CD4-positive, alpha-beta T cell treated with Interleukin-6 at 100 ng/mL for 8 hours (primary cell): ENCODE data around the gene TMEM238L.

Source experiments
- DNase-seq: peaks from one replicate; pipeline ENCODE4 v3.0.0-alpha.2; 2020; ENCODE audit warnings: mixed read lengths, low spot score

TMEM238L gene

DNA sequence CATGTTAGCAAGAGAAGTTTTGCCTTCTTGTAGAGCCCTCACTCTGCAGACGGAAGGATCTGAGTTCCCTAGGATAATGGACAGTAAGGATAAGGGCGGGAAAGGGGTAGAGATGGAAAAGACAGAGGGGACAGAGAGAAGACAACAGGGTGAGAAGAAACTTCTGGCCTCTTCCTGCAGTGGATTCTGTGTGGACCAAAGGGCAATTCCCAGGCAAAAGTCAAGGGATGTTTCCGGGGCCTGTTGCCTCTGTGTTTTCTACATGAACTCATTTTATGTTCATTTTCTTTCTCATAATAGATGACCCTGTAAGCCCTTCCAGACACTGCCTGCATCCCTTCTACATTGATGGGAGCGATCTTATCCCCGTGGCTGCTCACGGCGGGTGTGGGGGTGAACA lies 647 bp upstream of the TMEM238L start:
- DNase-seq: no peak

DNA sequence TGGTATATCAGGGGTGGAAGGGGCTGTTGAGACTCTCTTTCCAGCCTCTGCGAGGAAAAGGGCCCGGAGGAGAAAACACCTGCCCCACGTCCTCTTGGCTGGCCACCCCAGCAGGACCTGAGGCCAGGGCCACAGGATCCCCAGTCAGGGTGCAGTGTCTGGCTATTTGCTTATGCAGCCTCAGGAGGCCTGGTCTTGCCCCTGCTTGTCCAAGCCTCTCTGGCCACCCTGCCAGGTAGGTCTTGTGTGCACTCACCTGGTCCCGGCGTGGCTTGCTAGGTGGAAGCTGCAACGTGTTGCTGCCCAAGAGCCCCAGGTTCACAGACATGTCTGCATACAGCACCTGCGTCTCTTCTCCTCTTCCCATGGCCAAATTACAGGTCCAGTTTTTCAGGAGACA lies 549 bp downstream of the TMEM238L start:
- DNase-seq: no peak

DNA sequence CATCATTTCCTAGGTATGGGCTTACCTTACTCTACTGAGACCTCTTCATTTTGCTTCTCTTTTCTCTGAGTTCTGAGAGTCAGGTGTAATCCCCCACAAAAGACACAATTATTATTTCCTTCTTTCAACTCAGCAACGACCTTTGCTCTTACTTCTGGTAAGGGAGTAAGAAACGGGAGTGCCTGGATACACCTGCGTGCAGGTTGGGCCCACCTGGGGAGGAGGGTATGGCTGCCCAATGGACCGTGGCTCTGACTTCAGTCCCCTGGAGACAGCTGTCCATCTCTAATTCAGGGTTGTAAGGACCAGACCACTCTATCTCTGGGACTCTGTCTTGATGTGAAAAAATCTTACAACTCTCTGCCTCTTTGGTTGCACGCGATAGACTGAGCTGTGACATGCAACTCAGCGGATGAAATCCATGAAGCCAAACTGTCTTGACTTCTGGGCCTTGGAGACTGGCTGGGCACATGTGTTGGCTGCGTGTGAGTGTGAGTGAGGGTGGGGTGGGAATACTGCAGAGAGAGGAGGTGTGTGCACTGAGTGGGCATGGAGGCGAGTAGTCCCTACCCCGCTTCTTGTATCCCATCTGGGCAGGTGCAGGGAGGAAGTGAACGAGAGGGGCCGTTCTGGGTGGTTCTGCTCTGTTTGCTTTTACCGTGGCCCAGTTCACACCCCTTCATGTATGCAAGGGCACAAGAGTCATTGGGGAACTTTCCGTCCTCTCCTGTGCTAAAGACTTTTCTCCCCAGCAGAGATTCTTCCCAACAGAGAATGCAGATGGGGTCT lies 1.2 kb downstream of the TMEM238L start:
- no peak for DNase-seq

DNA sequence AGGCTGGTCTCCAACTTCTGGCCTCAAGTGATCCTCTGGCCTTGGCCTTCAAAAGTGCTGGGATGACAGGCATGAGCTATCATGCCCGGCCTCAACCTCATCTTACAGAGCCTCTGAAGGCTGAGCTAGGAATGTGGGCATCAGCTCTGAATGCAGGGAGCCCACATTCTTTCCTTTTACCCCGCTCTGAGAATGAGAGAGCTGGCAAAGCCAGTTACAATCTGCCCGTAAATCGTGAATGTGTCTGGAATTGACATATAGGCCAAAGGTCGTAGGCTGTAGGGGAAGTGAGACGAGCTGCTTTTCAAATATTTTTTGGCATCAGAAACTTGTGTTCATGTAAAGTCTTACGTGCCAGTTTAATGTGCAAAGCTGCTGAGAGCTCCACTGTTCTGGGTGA lies 4.5 kb downstream of the TMEM238L start:
- no peak for DNase-seq

DNA sequence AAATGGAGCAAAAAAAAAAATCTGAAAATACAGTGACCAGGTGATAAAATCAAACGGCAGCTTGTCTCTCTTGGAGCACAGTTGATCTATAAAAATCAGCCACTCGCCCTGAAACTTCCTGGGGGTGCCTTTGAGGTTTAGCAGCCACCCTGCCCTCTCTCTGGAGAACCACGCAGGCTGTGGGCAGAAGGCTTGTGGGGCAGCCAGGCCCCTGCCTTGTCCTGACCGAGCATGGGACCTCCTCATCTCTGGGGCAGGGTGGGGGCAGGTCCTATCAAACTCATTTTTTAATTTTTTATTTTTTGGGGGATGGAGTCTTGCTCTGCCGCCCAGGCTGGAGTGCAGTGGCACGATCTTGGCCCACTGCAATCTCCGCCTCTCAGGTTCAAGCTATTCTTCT lies 5.0 kb downstream of the TMEM238L start:
- DNase-seq: no peak

DNA sequence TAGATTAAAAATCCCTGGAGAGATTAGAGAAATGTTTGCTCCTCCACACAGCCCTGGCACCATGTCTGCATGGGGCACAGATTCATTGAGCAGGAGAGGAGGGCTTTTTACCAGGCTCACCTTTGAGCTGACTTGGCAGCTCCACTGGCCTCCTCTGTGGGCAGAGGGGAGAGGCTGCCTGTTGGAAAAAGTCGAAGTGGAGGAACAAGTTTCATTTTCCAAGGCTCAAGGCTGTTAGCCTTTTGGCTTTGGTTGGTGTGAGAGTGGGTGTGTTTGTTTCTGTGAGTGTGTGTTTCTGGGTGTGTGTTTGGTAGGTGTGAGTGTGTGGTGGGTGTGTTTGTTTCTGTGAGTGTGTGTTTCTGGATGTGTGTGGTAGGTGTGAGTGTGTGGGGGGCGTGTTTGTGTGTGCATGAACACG lies 5.6 kb downstream of the TMEM238L start:
- DNase-seq: no peak

DNA sequence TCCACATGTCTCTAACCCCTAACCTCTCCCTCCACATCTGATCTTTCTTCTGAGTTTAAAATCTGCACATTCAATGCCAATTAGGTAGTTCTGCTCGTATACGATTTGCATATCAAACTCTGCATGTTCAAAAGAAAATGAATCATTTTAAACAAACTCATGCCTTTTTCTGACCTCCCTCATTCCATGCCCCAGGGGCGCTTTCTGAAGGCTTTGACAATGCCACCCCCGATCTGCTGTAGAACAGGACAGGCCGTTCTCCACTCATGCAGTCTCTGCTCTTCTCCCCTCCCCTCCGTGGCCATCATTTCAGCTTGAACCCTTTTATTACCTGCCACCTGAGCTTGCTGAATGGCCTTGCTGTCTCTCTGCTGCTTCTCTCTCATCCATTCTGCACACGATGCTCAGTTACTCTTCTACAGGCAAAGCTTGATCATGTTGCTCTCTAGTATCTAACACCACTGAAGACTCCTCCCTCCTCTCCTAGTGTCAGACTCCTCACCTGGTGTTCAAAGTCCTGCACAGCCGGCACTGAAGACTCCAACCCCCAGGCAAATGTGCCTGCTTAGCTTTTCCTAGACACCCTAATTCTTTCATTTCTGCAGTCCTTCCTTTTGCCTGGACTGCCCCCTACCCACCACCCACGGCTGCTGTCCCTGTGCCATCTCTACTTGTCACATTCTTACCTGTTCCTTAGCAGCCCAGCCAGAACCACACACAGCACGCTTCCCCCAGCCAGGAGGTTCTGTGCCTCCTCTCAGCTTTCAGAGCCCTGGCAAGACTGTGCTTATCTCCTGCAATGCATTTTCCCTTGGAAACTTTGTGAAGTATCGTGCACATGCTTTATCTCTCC lies 6.2 kb downstream of the TMEM238L start:
- no peak for DNase-seq

DNA sequence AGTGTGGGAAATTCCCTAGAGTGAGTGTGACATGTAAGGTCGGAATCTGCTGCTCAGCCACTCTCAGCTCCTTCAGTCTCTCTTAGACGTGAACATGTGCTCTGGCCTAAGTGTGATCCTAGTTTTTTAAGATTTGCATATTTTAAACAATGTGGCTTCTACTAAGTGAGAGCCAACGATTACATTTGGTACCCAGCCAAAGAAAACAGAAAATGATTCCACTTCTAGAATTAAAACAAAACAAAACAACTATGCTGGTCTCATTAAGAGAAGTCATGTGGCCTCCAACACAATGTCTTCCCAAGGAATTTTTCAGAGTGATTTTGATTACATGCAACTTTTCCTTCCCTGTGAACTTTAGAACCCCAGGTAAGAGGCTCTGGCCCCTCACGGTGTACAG lies 10.1 kb downstream of the TMEM238L start:
- no peak for DNase-seq

DNA sequence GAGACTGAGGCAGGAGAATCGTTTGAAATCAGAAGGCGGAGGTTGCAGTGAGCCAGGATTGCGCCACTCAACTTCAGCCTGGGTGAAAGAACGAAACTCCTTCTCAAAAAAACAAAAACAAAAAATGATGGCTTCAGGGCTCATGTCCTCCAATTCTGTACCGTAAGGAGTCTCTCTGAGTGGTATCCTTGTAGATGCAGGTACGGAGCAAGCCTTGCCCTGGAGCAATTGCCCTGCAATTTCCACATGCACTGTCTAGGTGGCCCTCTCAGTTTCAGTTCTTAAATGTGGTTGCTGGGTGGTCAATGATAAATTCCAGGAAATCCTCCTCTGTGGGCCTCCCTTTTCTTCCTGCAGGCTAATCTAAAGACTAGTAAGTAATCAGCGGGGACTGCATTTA lies 10.6 kb downstream of the TMEM238L start:
- no peak for DNase-seq

DNA sequence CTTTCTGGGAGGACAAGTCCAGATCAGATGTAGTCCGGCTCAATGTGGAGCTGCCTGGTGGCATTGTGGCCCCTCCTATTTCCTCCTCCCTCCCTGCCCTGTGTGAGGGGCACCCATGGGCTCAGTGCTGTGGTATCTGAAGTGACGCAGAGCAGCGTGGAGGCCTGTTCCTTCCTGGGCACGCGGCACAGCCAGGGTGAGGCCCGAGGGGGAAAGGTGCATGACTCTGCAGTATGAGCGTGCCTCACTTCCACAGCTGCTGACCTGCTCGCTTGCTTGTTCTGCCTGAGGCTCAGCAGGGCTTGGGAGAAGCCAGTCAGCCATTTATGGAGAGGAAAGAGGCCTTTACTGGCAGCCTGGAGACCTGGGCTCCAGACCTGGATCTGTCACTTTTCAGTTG lies 11.7 kb downstream of the TMEM238L start:
- no peak for DNase-seq

DNA sequence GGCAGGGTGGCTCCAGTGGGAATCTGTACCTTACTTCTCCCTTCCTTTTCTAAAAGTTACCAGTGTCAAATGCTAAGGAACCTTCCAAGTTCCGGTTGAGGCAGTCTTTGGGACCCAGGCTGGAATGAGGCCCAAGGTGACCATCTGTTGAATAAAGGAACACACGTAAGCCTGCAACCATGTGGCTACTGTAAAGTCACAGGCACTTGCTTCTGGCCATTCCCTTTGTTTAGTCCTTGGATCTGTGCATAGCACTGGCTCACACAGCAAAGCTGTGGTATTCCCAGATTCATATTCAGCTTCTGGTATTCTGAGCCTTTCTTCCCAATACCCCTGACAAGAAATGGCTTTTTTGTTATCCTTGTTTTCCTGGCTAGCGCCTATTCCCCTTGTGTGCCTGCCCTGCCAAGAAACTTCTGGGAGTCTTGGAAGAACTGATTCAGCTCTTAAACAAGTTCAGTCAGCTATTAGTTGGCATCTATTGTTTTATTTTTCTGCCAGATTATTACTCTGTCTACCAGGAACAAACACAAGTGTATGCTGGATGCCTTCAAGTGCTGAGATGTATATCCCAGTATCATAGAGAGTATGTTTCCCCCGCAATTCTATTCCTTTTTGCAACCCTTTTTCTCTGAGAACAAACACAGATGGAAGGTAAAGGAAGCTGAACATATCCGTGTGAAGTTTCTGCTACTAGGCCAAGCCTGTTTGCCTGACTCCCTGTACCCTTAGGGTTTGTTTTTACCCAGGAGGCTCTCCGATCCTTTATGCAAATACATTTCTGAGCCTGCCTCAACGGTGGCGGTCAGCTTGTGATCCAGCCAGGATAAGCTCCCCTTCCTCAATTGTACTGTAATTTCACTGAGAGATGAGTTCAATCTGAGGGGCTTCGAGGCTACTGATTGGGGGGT lies 13.2 kb downstream of the TMEM238L start:
- no peak for DNase-seq

DNA sequence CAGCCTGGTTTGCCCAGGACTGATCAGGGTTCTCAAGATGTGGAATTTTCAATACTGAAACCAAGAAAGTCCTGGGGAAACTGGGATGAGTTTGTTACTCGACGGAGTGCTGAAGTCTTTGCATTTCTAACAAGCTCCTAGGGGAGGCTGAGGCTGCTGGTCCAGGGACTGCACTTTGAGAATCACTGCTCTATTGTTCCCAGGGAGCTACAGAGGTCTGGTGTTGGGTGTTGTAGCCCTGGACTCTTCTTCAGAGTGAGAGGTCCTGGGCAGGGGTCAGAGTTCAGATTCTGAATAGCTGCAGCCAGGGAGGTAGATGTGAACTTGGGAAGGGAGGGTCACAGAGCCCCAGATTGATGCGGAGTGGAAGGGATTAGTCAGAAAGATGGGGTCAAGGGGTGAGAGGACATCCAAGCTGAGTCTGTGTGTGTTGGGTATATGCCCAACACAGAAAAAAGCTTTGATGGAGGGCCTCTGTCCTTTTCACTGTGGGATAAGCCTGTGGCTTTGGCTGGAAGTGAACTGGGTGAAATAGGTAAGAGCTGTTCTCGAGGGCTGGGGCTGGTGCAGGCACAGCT lies 14.1 kb downstream of the TMEM238L start:
- DNase-seq: no peak

DNA sequence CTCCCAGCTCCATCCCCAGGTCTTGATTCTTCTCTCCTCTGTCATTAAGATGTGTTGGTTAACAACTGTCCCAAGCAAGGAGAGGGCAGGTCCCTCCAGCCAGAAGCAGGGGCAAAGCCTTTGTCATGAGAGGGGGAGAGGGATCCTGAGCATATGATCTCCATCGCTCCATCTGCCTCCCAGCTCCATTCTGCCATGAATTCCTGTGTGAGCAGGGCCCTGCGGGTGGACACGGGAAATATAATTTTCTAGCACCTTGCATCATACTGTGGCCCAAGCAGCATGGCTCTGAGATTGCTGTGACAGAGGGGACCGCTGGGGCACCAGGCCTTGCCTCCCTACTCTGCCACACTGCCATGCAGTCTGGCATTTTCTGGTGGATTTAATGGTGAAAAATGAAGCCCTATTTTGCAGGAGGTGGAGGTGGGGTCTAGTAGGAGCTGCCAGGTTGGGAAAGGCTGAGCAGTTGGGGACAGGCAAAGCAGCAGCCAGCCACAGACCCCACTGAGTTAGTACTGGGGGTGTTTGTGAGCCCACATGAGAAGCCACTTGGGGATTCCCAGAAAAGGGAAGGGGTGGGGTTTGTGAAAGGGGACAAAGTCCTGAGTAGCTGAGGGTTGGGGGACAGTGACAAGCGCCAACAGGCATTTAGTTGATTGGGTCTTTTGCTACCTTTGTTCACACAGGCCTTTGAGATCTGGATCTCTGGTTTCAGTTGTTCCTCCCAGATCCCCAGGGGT lies 16.4 kb downstream of the TMEM238L start:
- no peak for DNase-seq

DNA sequence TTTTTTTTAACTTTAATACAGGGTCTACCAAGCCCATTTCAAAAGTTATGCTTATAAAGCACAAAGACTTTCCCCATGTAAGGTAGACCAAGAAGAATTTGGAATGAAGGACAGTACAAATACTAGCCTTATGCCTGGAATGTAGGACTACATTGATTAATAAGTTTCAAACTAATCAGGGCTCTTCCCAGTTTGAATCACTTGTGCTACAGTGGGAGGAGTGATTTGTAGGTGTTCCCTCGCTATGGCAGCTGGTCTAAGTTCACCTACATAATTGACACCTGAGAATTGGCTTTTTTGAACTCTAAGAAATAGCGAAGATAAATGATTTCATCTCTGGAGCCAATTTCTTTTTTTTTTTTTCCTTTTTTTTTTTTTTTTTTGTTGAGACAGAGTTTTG lies 18.6 kb downstream of the TMEM238L start:
- DNase-seq: no peak

DNA sequence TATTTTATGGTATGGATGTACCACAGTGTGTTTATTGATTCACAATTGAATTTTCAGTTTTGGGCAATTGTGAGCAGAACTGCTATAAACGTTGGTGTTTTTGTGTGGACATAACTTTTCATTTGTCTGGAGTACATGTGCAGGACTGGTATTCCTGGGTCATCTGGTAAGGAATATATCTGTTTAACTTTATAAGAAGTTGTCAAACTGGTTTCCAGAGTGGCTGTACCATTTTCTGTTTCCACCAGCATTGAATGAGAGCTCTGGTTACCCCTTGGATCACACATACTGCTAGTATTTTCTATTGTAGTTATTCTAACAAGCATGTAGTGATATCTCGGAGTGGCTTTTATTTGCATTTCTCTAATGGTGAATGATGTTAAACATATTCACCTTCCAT lies 24.3 kb downstream of the TMEM238L start:
- no peak for DNase-seq

DNA sequence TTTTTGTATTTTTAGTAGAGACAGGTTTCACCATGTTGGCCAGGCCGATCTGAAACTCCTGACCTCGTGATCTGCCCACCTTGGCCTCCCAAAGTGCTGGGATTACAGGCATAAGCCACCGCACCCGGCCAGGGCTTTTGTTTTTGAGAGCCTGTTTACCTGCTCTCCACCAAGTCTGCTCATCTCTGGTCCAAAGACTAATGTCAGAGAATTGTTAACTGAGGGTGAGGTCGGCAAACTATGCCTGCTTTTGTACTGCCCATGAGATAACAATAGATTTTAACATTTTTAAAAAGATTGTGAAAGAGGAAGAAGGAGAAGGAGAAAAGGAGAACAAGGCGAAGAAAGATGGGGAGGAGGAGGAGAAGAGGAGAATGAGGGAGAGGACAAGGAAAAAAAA lies 26.0 kb downstream of the TMEM238L start:
- DNase-seq: no peak

DNA sequence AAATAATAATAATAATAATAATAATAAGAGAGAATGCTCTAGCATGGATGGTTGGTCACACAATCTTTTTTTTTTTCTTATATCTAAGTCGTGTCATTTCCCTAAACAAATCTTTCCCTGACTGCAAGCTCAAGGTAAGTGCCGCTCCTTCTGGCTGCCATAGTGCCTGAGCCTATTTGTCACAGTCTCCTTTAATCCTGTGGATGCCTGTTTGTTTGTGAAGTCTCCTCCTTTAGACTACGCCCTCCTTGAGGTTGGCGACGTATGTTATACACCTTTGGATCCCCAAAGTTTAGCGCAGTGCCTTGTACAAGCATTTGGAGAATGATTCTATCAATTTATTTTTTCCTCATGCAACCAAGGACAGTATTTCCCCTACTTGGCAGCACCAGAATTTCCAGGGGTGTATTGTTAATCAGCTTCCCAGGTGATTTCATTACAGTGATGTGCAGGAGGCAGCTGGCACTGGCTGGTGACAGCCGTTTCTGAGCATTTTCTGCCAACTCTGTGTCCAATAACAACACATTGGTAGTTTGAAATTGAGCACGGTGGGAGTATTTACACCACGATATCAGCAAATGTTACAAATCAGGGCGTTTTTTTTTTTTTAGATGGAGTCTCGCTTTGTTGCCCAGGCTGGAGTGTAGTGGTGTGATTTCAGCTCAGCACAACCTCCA lies 26.6 kb downstream of the TMEM238L start:
- no peak for DNase-seq

DNA sequence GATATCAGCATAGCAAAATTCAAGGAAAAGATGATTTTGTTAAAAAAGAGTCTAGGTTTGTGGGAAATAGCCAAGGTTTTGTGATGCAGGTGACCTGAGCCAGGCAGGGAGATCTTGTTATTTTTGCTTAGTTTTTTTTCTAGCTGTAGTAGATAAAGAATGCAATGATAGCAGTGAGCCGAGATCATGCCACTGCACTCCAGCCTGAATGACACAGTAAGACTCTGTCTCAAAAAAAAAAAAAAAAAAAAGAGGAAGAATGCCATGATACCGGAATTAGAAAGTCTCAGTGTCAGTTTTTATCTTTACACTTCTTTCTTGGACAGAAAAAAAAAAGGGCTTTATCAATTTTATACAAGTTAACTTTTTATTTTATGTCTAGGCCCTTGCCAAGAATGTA lies 27.5 kb downstream of the TMEM238L start:
- no peak for DNase-seq

DNA sequence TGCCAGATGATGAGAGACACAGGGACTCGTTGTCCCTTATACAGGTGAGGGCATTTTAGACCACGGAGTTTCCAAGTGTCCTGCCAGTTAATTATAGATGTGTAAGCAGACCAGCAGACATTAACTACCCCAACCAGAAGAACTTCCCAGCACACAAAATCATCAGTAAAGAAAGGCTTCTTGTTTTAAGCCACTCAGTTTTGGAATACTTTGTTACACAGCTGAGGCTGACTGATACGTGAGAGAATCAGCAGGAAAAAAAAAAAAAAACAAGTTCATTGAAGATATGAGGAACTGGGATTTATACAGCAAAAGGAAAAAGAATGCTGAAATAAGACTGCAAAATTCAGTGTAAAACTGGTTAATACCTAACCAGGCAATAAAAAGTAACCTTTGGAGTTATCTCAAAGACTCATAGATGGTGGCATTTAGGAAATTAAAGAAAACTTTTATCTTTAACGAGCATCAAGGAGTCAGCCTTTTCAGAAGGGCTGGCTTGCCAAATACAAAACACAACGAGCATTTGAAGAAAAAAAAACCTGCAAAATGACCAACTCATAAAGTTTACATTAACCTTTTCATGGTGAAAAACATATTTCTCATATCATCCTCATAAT lies 28.1 kb downstream of the TMEM238L start:
- no peak for DNase-seq

DNA sequence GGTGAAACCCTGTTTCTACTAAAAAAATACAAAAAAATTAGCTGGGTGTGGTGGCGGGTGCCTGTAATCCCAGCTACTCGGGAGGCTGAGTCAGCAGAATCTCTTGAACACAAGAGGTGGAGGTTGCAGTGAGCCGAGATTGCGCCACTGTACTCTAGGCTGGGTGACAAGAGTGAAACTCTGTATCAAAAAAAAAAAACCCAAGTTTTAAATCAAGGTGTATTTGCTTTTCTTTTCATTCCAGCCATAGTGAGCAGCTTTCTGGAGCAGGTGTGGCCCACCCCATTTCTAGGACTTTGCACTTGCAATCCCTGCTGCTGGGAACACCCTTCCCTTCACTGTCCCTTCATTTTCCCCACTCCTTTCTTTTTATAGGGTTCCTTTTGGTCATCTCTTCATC lies 28.8 kb downstream of the TMEM238L start:
- DNase-seq: no peak
